OCI-M2 (cell line): ENCODE measurements around the gene RHCE.
"Not testable (repeated sequence)": the region's sequence is repeated elsewhere in the genome, so short reads cannot be mapped to it uniquely, and the experiment has no call there.

ENCODE experiments used
- DNase-seq: peaks from one replicate; lab custom pipeline; 2025; ENCODE audit not compliant: unreplicated experiment; lab: John Stamatoyannopoulos, UW

Gene RHCE

GRCh38 chr1:25420715-25421114 is at the start of gene RHCE:
TSS of gene RHCE (minus strand) at chr1:25420825. CDS start at chr1:25420786, 39 bp downstream.
- not testable (repeated sequence) for DNase-seq

- DNase-seq = no peak
Measured at GRCh38 chr1:25469177-25469576, 48.6 kb upstream of the RHCE start.

GRCh38 chr1:25468033-25468432 is 47.4 kb upstream of the RHCE start:
- no peak for DNase-seq

DNA sequence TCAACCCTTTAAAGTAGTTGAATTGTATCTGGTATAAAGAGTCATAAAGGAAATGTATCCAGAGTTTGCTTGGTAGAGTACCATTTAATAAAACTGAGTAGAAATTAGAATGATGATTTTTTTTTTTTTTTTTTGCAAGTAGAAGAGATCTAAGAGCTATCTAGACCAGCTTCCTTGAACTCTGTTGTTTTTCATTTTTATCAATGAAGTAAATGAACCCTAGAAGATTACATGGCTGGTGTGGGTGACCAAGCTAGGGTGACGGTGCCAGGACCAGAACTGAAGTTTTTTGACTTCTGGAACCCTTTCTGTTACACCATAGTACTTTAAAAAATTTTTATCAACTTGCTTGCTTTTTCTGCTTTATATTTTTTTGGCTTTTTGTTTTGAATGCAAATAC is 47.0 kb upstream of the RHCE start:
- no peak for DNase-seq

DNA sequence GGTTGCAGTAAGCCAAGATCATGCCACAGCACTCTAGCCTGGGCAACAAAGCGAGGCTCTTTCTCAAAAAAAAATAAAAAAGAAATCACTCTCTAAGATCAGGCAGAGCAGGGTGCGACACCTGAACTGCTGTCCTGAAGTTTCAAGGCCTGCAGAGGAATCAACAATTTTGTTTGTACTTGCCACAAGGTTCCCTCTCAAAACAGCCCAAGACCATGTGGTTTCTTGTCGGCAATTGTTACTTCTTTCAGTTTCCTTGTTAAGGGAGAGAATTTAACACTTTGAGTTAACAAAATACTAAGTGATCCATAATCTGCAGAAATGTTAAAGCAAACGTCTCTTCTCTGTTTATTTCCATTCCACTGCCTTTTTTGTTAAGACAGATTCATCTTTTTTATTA is 46.6 kb upstream of the RHCE start:
- no peak for DNase-seq

DNA sequence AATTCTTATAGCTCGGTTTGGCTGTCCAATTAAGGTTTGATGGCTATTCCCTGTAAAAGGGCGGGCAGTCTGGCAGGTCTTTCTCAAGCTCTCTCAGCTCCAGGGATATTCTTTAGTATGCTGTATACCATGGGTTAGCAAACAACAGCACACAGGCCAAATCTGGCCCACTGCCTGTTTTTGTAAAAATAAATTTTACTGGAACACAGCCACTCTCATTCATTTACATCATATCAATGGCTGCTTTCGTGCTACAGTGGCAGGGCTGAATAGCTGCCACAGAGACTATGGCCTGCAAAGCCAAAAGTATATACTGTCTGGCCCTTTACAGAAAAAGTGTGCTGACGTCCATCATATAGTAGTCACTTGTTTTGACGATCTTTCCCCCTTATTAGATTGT is 42.1 kb upstream of the RHCE start:
- DNase-seq = no peak

- no peak for DNase-seq
Measured at GRCh38 chr1:25461849-25462248, 41.2 kb upstream of the RHCE start.

- DNase-seq = not testable (repeated sequence)
Measured at GRCh38 chr1:25460816-25461215, 40.2 kb upstream of the RHCE start.

GRCh38 chr1:25460020-25460419 is 39.4 kb upstream of the RHCE start:
- DNase-seq = no peak

GRCh38 chr1:25458541-25459298 is 38.1 kb upstream of the RHCE start:
- DNase-seq = no peak

DNA sequence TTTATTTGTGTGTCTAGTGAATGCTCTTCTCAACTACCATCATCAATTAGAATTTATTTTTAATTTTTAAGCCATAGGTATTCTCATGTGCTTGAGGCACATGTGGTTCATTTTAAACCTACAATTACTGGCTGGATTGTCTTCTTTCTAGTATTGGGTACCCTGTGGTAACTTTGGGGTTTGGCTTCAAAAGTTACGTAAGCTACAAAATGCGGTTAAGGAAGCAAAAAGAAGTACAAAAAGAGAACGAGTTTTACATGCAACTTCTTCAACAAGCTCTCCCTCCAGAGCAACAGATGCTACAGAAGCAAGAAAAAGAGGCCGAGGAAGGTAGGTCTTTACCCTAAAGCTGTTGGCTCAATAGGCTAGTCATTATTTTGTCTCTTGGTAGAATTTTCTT is 35.9 kb upstream of the RHCE start:
- no peak for DNase-seq

DNA sequence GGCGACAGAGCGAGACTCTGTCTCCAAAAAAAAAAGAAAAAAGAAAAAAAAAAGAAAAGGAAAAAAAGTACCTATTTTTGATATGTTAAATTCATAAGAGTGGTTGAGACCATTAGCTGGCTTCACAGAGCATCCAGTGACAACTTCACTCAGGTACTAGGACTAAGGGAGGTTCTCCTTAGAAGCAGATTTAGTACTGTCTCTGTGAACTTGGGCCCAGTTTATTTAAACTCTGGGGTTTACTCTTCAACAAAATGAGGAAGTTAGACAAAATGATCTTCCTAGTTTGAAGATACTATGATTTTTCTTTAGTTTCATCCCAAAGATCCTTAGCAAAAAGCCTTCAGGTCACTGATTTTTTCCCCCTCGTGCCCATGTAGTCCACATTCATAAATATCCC is 31.3 kb upstream of the RHCE start:
- DNase-seq = no peak

GRCh38 chr1:25450891-25451290 is 30.3 kb upstream of the RHCE start:
- no peak for DNase-seq

- DNase-seq = no peak
Measured at GRCh38 chr1:25447547-25447946, 26.9 kb upstream of the RHCE start.

DNA sequence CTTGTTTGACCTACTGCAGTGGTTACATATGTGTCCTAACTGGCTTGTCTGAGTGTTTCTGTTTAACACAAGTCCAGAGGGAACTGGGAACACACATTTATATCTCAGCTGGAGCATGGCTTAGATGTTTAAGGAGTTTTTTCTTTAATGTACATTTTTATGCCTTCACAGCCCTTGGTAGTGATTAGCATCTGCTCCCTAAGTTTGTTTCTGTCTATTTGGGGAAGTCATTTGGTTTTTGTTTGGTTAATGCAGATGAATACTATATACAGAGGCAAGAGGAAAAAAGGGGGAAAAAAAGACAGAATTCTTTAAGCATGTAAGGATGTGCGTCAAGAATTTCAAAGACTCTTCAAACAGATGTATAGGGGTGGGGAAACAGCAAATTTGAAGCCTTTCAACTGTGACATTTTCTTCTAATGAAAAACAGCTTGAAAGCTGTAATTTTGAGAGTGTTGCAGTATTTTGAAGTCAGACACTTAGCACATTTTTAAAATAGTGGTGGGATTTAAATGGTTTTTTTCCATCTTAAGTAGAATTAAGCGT is 25.4 kb upstream of the RHCE start:
- DNase-seq = no peak

DNA sequence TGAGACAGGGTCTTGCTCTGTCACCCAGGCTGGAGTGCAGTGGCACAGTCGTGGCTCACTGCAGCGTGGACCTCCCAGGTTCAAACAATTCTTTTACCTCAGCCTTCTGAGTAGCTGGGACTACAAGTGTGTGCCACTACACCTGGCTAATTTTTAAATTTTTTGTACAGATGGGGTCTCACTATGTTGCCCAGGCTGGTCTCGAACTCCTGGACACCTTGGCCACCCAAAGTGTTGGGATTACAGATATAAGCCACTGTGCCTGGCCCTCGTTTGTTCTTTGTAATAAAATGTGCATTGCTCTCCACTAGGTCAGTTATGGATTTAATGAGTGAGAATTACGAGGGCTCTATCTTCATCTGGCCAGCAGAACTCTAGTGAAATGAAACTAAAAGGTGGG is 24.0 kb upstream of the RHCE start:
- DNase-seq = not testable (repeated sequence)

DNA sequence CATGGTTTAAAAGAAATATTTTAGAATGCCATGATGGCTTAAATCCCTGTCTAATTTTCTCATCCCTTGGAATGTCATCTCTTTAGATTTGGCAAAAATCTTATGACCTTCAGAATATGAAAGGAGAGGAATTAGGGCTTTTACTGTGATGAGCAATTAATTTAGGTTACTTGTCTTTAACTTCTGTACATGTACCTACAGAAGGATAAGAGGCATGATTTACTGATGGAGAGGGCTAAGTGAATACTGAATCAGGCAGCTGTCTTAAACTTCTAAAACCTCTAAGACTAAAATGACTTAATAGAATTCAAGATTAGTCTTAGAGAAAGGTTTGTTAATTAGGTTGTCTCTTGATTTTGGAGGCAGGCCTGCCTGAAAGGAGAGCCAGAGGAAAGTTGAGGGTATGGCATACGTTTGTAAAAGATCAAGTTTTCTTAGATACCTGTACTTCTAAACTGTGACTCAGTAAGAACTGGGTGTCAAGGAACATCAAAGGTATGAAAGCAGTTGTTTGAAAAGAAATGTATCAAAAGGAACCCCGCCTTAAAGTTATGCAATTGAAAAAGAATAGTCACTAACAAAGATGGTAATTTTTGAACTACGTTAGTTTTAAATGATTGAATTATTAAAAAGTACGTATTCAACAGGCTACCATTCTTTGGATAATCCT is 22.5 kb upstream of the RHCE start:
- DNase-seq = no peak

DNA sequence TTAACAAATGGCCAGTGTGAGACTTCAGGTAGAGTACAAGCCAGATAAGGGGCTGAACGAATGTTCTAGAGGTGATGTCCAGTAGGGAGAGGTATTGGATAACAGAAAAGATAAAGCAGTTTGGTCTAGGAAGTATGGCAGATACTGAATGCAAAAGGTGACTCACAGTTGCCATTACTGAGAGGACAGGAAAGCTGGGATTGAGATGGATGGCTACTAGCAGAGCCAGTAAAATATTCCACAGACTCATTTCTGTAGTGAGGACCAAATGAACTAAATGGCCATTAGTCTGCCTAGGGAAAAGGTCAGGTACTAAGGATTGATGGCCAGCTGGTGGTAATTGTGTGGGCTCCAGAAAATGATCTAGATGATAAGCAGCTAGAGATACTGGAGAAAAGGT is 21.6 kb upstream of the RHCE start:
- DNase-seq = no peak

- DNase-seq = no peak
Measured at GRCh38 chr1:25439287-25439686, 18.7 kb upstream of the RHCE start.

DNA sequence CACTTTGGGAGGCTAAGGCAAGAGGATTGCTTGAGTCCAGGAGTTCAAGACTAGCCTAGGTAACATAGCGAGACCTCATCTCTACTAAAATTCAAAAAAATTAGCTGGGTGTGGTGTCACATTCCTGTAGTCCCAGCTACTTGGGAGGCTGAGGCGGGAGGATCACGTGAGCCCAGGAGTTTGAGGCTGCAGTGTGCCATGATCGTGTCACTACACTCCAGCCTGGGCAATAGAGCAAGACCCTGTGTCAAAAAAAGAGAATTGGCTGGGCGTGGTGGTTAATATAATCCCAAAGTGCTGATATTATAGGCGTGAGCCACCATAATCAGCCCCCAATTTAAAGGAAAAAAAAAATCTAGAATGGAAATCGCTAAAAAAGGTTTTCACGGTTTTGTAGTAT is 17.0 kb upstream of the RHCE start:
- no peak for DNase-seq

- DNase-seq = no peak
Measured at GRCh38 chr1:25435397-25436108, 14.9 kb upstream of the RHCE start.
